ENCODE data around the gene CCL3. TPM values are rescaled to one million over a fixed set of nuclear protein-coding genes. Genes with fewer than 3 reads are reported as not detected.
"Not testable (repeated sequence)": the region's sequence is repeated elsewhere in the genome, so short reads cannot be mapped to it uniquely, and the experiment has no call there.

CCL3 gene
- total RNA-seq, 1 donor from 2014 or later: 3.6 TPM

GRCh38 chr17:36092230-36092629, 2.3 kb upstream of the CCL3 start:
- H3K36me3 ChIP-seq (ENCODE audit: insufficient read depth, low read length): no peaks in the 10 kb centered on the region
- H3K4me2 ChIP-seq (ENCODE audit: low read length): no peak overlapping the region
- no peak overlapping the region for H2AFZ ChIP-seq (ENCODE audit: low read depth, low read length)
- H3K4me3 Mint-ChIP-seq (ENCODE audit: unreplicated experiment): no peak overlapping the region
- H3K27ac Mint-ChIP-seq (ENCODE audit: unreplicated experiment): no peak overlapping the region
- FAIRE-seq: no peak
- no peaks in the 10 kb centered on the region for H3K27me3 Mint-ChIP-seq (ENCODE audit: low read depth, unreplicated experiment)
- H3K4me1 Mint-ChIP-seq (ENCODE audit: low read depth, unreplicated experiment): peaks cover 19% of the 10 kb centered on the region
- H3K9me3 ChIP-seq (ENCODE audit: insufficient read depth, low read depth, low read length): no peaks in the 10 kb centered on the region
- TF ChIP-seq EZH2 (IDR thresholded peaks at IDR 0.05; ENCODE audit: insufficient read depth, low read length) (no peak), CTCF (IDR thresholded peaks at IDR 0.05; ENCODE audit: insufficient read depth, low read depth, low read length) (no peak)
- H3K27ac ChIP-seq (ENCODE audit: low read depth, low read length): no peak overlapping the region
- H3K9me3 Mint-ChIP-seq (ENCODE audit: unreplicated experiment): no peaks in the 10 kb centered on the region
- no peaks in the 10 kb centered on the region for H4K20me1 ChIP-seq (ENCODE audit: insufficient read depth, low read length)
- H3K9ac ChIP-seq (ENCODE audit: low read length): no peak overlapping the region
- no peaks in the 10 kb centered on the region for H3K79me2 ChIP-seq (ENCODE audit: insufficient read depth, low read length)
- no peak overlapping the region for H3K4me3 ChIP-seq (ENCODE audit: insufficient read depth, low read depth, low read length)
- no peaks in the 10 kb centered on the region for H3K27me3 ChIP-seq (ENCODE audit: insufficient read depth, low read length)
- H3K36me3 Mint-ChIP-seq (ENCODE audit: low read depth, unreplicated experiment): no peaks in the 10 kb centered on the region
- no peak for DNase-seq (ENCODE audit: low read depth)
- no peaks in the 10 kb centered on the region for H3K4me1 ChIP-seq (ENCODE audit: insufficient read depth, low read length)

- Histone ChIP-seq H3K27me3 (ENCODE audit: insufficient read depth, low read length) (no peaks in the 10 kb centered on the region), H3K27ac (ENCODE audit: low read depth, low read length) (no peak overlapping the region), H4K20me1 (ENCODE audit: insufficient read depth, low read length) (no peaks in the 10 kb centered on the region), H3K4me3 (ENCODE audit: insufficient read depth, low read depth, low read length) (no peak overlapping the region), H3K4me2 (ENCODE audit: low read length) (no peak overlapping the region), H3K9me3 (ENCODE audit: insufficient read depth, low read depth, low read length) (no peaks in the 10 kb centered on the region), H2AFZ (ENCODE audit: low read depth, low read length) (no peak overlapping the region), H3K4me1 (ENCODE audit: insufficient read depth, low read length) (no peaks in the 10 kb centered on the region), H3K9ac (ENCODE audit: low read length) (no peak overlapping the region), H3K79me2 (ENCODE audit: insufficient read depth, low read length) (no peaks in the 10 kb centered on the region), H3K36me3 (ENCODE audit: insufficient read depth, low read length) (no peaks in the 10 kb centered on the region)
- Mint-ChIP-seq H3K27me3 (ENCODE audit: low read depth, unreplicated experiment) (peaks cover 2% of the 10 kb centered on the region), H3K36me3 (ENCODE audit: low read depth, unreplicated experiment) (no peaks in the 10 kb centered on the region), H3K9me3 (ENCODE audit: unreplicated experiment) (no peaks in the 10 kb centered on the region), H3K27ac (ENCODE audit: unreplicated experiment) (no peak overlapping the region), H3K4me1 (ENCODE audit: low read depth, unreplicated experiment) (peaks cover 17% of the 10 kb centered on the region), H3K4me3 (ENCODE audit: unreplicated experiment) (no peak overlapping the region)
- no peak for TF ChIP-seq EZH2 (IDR thresholded peaks at IDR 0.05; ENCODE audit: insufficient read depth, low read length)
- no peak for TF ChIP-seq CTCF (IDR thresholded peaks at IDR 0.05; ENCODE audit: insufficient read depth, low read depth, low read length)
- no peak for DNase-seq (ENCODE audit: low read depth)
- FAIRE-seq: no peak
These were observed 541 bp downstream of the CCL3 start for GRCh38 chr17:36089339-36089865.

GRCh38 chr17:36088670-36089338, 1.1 kb downstream of the CCL3 start:
- Histone ChIP-seq H3K4me1 (ENCODE audit: insufficient read depth, low read length) (no peaks in the 10 kb centered on the region), H3K9ac (ENCODE audit: low read length) (no peak overlapping the region), H3K36me3 (ENCODE audit: insufficient read depth, low read length) (no peaks in the 10 kb centered on the region), H3K27ac (ENCODE audit: low read depth, low read length) (no peak overlapping the region), H3K9me3 (ENCODE audit: insufficient read depth, low read depth, low read length) (no peaks in the 10 kb centered on the region), H3K79me2 (ENCODE audit: insufficient read depth, low read length) (no peaks in the 10 kb centered on the region), H4K20me1 (ENCODE audit: insufficient read depth, low read length) (no peaks in the 10 kb centered on the region), H3K4me3 (ENCODE audit: insufficient read depth, low read depth, low read length) (no peak overlapping the region), H2AFZ (ENCODE audit: low read depth, low read length) (no peak overlapping the region), H3K4me2 (ENCODE audit: low read length) (no peak overlapping the region), H3K27me3 (ENCODE audit: insufficient read depth, low read length) (no peaks in the 10 kb centered on the region)
- H3K36me3 Mint-ChIP-seq (ENCODE audit: low read depth, unreplicated experiment): no peaks in the 10 kb centered on the region
- H3K27me3 Mint-ChIP-seq (ENCODE audit: low read depth, unreplicated experiment): peaks cover 2% of the 10 kb centered on the region
- TF ChIP-seq EZH2 (IDR thresholded peaks at IDR 0.05; ENCODE audit: insufficient read depth, low read length) (no peak), CTCF (IDR thresholded peaks at IDR 0.05; ENCODE audit: insufficient read depth, low read depth, low read length) (no peak)
- DNase-seq (ENCODE audit: low read depth) (no peak), FAIRE-seq (no peak)
- no peak overlapping the region for H3K27ac Mint-ChIP-seq (ENCODE audit: unreplicated experiment)
- no peaks in the 10 kb centered on the region for H3K9me3 Mint-ChIP-seq (ENCODE audit: unreplicated experiment)
- H3K4me3 Mint-ChIP-seq (ENCODE audit: unreplicated experiment): no peak overlapping the region
- H3K4me1 Mint-ChIP-seq (ENCODE audit: low read depth, unreplicated experiment): peaks cover 17% of the 10 kb centered on the region

GRCh38 chr17:36087897-36088572, 1.9 kb downstream of the CCL3 start:
- not testable (repeated sequence) for H3K27me3 Mint-ChIP-seq (ENCODE audit: low read depth, unreplicated experiment); H3K27ac Mint-ChIP-seq (ENCODE audit: unreplicated experiment); H3K36me3 ChIP-seq (ENCODE audit: insufficient read depth, low read length); H3K9me3 Mint-ChIP-seq (ENCODE audit: unreplicated experiment); H3K4me2 ChIP-seq (ENCODE audit: low read length); H2AFZ ChIP-seq (ENCODE audit: low read depth, low read length); H3K9me3 ChIP-seq (ENCODE audit: insufficient read depth, low read depth, low read length); H3K27me3 ChIP-seq (ENCODE audit: insufficient read depth, low read length); H4K20me1 ChIP-seq (ENCODE audit: insufficient read depth, low read length); FAIRE-seq; H3K4me1 ChIP-seq (ENCODE audit: insufficient read depth, low read length); H3K4me3 Mint-ChIP-seq (ENCODE audit: unreplicated experiment); H3K36me3 Mint-ChIP-seq (ENCODE audit: low read depth, unreplicated experiment); DNase-seq (ENCODE audit: low read depth); H3K27ac ChIP-seq (ENCODE audit: low read depth, low read length); H3K79me2 ChIP-seq (ENCODE audit: insufficient read depth, low read length); H3K9ac ChIP-seq (ENCODE audit: low read length); H3K4me3 ChIP-seq (ENCODE audit: insufficient read depth, low read depth, low read length)
- peaks cover 17% of the 10 kb centered on the region for H3K4me1 Mint-ChIP-seq (ENCODE audit: low read depth, unreplicated experiment)

All from astrocyte (in vitro differentiated cells and primary cell).